ENCODE measurements around the gene SH3GL3. TPM values are rescaled to one million over a fixed set of nuclear protein-coding genes. Genes with fewer than 3 reads are reported as not detected.

Gene SH3GL3
- total RNA-seq, 1 experiment from 2014 or later = not detected

DNA sequence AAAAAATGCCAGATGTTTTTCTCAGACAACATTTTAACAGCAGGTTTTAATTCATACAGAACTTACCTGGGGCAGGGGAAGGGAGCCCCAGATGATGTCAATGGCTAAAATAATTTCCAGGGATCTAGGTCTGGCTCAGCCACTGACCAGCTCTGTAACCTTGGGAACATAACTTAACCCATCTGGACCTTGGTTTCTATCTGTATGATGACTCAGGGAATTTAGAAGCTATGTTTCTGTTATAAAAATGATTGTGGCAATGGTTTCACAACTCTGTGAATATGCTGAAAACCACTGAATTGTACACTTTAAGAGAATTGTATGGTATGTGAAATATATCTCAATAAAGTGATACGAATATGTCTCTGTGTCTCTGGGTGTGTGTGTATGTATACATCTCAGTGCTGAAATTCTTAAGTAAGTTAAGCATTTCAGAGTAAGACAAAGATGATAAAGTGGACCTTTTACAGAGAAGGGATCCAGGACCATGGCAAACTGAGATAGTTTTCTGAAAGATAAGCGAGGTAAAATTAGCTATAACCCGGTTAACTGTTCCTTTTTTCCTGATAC lies 2.9 kb downstream of the SH3GL3 start:
- in situ Hi-C loops (cut with HindIII; ENCODE audit: low pct_unique_long_range_greater_than_20kb, low sequenced_read_pairs) = no loop called here
- DNase-seq (ENCODE audit: low read depth, low spot score) = no peak

DNA sequence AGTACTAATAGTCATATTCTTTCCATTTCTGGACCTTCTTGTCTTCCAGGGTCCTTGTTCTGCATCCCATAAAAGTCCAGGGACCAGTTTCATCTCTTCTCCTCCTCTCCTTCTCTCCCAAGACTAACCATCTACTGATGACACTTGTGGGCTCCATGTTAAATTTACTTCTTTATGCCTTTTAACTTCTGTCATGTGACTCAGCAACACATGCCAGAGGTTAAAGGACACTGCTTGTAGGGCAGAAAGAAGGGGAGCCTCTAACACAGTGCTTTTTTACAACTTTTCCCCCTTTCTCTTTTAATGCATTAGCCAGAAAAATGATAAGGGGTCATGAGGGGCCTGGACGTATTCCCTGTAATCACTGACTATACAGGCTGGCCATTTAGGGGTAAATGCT lies 10.0 kb downstream of the SH3GL3 start:
- no peak for DNase-seq (ENCODE audit: low read depth, low spot score)
- in situ Hi-C loops (cut with HindIII; ENCODE audit: low pct_unique_long_range_greater_than_20kb, low sequenced_read_pairs) = no loop called here

DNA sequence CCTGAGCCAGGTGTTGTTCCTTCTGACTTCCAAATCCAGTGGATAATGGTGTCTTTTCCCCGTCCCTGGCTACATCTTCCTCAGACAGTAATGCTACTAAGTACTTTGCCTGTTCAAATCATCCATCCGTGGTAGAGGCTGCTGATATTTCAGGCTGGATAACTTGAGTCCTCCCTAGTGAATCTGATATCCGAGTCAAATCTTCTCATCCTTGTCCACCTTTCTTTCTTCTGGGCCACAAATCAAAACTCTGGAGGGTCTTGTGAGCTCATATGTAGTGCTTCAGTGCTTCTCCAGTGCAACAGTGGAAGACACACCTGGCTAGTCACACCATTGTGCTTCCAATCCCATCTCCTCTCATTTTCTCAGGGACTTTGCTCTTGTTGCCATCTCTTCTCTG lies 11.2 kb downstream of the SH3GL3 start:
- DNase-seq (ENCODE audit: low read depth, low spot score) = no peak
- in situ Hi-C loops (cut with HindIII; ENCODE audit: low pct_unique_long_range_greater_than_20kb, low sequenced_read_pairs) = no loop called here

DNA sequence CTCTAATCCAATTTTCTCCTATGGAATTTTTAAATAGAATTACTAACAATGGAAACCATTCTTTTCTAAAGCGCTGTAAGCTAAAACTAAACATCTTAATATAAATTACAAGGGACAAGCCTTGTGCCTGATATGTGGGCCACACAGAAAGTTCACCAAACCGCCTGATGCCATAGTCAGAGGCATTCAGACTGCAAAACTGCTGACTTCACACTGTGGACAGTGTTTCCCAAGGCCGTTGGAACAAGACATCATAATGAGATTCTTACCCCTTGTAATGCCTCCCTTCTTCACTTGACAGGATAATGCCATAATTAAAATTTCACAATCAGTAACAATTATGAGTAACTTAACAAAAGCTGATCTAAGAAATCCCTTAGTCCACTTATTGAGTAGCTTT lies 14.9 kb downstream of the SH3GL3 start:
- in situ Hi-C loops (cut with HindIII; ENCODE audit: low pct_unique_long_range_greater_than_20kb, low sequenced_read_pairs) = no loop called here
- no peak for DNase-seq (ENCODE audit: low read depth, low spot score)

DNA sequence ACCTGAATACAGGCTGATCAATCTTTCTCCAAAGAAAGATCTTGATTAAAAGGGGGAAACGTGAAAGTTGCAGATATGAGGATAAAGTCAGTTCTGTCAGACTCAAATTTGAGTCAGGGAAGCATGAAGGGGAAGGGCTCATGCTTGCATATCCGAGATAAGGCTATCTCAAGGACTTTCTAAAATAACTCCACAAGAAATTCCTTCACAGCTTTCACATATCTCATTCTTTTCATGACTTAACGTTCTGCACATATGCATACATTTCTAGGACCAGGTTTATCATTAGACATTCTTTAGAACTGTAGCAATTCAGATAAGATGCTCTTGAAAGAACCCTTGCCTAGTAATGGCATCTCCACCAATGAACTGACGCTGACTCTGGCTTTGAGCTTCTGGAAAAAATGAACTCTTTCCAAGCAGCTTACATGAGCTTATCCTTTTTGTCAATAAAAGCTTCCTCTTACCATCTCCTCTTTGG lies 15.9 kb downstream of the SH3GL3 start:
- no peak for DNase-seq (ENCODE audit: low read depth, low spot score)
- in situ Hi-C loops (cut with HindIII; ENCODE audit: low pct_unique_long_range_greater_than_20kb, low sequenced_read_pairs) = no loop called here

DNA sequence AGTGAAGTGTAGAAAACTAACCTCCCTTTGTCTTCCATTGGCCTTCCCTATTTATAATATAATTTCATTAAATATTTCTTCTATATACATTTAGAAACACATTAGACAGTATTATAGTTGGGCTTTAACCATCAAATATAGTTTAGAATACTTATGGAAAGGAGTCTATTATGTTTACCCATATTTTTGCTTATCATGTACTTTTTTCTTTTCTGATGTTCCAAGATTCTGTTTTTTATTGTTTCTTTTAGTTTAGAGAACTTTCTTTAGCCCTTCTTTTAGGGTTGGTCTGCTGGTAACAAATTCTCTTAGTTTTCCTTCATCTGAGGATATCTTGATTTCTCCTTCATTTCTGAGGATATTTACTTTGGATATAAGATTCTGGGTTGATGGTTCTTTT lies 23.7 kb downstream of the SH3GL3 start:
- no peak for DNase-seq (ENCODE audit: low read depth, low spot score)
- in situ Hi-C loops (cut with HindIII; ENCODE audit: low pct_unique_long_range_greater_than_20kb, low sequenced_read_pairs) = no loop called here

DNA sequence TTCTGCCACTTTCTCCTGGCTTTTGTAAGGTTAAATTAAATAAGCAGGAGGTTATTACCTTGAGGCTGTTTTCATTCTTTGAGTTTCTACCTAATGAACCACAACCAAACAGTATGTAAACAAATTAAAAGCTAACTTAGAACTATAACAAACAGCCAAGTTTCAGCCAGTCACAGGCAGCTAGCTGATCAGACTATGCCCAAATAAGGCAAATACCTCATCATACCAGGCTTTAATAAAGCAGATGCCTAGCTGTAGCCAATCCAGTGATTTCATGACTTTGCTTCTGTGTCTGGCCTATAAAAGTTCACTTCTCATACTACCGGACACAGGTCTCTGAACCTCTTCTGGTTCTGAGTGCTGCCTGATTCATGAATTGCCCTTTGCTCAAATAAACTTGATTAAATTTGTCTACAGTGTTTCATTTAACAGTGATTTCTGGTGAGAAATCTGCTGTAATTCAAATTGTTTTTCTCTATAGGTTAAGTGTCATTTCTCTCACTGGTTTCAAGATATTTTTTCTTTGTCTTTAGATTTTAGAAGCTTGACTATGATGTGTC lies 24.2 kb downstream of the SH3GL3 start:
- in situ Hi-C loops (cut with HindIII; ENCODE audit: low pct_unique_long_range_greater_than_20kb, low sequenced_read_pairs) = no loop called here
- no peak for DNase-seq (ENCODE audit: low read depth, low spot score)

DNA sequence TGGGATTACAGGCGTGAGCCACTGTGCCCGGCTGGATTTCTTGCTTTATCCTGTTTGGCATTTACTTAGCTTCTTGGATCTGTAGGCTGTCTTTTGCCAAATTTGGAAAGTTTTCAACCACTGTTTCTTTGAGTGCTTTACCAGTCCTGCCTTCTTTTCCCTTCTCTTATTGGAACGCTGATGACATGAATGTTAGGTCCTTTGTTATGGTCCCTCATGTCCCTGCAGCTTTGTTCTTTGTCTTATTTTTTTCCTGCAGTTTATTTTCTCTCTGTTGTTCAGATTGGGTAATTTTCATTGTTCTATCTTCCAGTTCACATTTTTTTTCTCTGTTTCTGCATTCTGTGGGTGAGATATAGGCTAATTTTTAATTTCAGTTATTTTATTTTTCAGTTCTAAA lies 25.0 kb downstream of the SH3GL3 start:
- DNase-seq (ENCODE audit: low read depth, low spot score) = no peak

DNA sequence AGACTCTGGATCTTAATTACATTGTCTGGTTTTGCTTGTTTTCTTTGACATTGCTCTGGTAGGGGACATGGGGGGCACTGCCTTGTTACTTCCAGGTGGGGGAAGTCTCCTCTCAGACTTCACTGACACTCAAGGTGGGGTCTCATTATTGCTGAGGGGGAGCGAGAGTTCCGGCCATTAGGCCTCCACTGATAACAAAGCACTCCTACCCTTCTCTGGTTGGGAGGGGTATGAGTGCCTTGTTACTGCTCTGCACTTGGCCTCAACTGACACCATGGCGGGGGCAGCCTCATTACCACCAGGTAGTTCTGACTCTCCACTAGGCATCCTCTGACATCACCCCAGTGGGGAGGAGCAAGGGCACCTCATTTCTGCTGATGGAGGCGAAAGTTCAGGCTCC lies 25.7 kb downstream of the SH3GL3 start:
- no peak for DNase-seq (ENCODE audit: low read depth, low spot score)
- in situ Hi-C loops (cut with HindIII; ENCODE audit: low pct_unique_long_range_greater_than_20kb, low sequenced_read_pairs) = no loop called here

More for the DNA sequence above, 25.0 kb downstream of the SH3GL3 start:
- in situ Hi-C loops (cut with HindIII; ENCODE audit: low pct_unique_long_range_greater_than_20kb, low sequenced_read_pairs) = no loop called here

DNA sequence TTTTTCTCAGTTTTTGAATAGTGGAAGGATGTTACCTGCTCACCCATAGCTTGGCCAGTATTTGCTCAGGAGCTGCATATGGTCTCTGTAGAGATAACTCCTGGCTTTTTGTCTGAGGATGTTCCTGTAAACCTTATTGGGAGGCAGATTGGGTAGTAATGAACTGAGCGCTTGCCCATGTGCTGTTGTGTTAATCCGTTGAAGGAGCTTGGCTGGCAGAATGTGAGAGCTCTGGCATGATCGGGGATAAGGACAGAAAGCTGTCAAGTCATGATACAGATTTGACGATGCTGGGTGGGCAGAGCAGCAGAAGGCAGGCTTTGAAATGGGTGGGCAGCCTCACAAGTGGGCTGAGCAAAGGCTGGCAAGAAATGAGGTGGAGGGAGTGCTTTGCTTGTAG lies 27.4 kb downstream of the SH3GL3 start:
- in situ Hi-C loops (cut with HindIII; ENCODE audit: low pct_unique_long_range_greater_than_20kb, low sequenced_read_pairs) = no loop called here

DNA sequence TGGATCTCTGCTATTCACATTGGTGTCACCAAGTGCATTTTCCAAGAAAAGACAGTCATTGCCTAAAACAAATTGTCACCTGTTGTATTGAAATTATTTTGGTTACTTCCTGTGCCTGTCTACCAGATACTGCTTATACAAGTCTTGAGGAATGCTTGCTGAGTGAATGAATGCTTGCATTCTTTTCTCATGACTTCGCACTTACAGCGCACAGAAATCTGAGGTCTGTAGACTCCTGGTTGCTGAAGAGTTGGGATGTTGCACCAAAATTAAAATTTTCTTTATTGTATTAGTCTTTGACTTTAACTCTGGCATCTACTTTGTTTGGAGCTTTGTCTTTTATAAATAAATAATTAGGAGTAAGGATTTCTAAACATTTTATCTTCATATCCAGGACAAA lies 28.4 kb downstream of the SH3GL3 start:
- in situ Hi-C loops (cut with HindIII; ENCODE audit: low pct_unique_long_range_greater_than_20kb, low sequenced_read_pairs) = no loop called here
- DNase-seq (ENCODE audit: low read depth, low spot score) = no peak

More for the DNA sequence above, 27.4 kb downstream of the SH3GL3 start:
- DNase-seq (ENCODE audit: low read depth, low spot score) = no peak

DNA sequence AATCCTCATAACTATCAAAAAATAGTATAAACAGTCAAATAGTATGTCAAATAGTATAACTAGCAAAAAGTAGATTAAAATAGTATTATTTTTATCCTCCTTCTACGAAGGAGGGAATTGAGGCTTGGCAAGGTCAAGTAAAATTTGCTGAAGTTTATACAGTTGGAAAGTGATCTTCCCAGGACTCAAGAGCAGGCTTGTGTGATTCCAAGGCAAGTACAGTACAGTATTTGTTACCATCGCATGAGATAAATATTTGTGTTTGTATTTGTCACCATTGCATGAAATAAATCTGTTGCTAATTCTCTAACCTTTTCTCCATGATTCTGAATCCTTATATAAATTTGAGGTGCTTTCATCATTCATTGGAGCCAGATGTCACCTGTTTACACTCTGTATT lies 28.9 kb downstream of the SH3GL3 start:
- in situ Hi-C loops (cut with HindIII; ENCODE audit: low pct_unique_long_range_greater_than_20kb, low sequenced_read_pairs) = no loop called here
- no peak for DNase-seq (ENCODE audit: low read depth, low spot score)

DNA sequence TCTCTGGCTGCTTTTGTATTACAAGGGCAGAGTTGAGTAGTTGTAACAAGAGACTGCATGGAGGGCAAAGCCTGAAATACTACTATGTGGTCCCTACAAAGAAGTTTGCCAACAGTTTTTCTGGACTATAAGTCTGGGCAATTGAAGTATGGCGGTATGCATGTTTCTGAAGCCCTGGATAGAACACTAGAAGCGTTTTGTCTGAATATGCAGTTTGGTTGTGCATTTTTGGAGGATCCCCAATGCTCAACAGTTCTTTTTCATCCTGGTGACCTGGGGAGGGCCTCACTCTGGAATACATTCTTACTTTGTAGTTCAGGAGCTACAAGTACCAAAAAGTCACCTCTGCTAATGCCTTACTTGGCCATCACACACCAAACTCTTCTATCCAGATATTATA lies 29.6 kb downstream of the SH3GL3 start:
- in situ Hi-C loops (cut with HindIII; ENCODE audit: low pct_unique_long_range_greater_than_20kb, low sequenced_read_pairs) = no loop called here
- no peak for DNase-seq (ENCODE audit: low read depth, low spot score)

DNA sequence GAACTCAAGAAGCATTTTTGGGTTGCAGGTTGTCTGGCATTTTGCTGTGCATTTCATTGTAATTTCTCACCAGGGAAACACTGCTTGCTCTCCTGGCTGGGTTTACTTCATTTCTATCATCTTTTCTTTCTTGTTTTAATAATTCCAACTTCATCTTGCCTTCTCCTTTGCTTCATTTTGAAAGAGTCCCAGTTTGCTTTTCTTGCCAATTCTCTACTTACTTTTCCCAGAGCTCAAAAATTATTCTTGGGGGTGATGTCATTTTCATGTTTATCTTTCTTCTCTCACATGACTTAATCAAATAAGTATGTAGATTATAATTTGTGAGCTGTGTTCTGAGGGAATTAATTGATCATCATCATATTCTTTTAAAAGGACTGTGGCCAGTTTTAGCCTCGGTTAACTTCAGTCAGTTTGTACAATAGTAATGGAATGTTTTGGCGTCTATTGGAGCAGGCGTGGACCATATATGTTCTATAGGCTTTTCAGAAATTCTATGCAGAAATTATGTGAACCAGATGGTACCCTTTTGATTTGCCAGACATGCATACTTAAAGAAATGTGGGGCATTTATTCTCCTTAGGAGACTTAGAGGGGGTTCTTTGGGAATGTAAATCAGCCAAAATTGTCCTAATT lies 30.1 kb downstream of the SH3GL3 start:
- DNase-seq (ENCODE audit: low read depth, low spot score) = no peak
- in situ Hi-C loops (cut with HindIII; ENCODE audit: low pct_unique_long_range_greater_than_20kb, low sequenced_read_pairs) = no loop called here

DNA sequence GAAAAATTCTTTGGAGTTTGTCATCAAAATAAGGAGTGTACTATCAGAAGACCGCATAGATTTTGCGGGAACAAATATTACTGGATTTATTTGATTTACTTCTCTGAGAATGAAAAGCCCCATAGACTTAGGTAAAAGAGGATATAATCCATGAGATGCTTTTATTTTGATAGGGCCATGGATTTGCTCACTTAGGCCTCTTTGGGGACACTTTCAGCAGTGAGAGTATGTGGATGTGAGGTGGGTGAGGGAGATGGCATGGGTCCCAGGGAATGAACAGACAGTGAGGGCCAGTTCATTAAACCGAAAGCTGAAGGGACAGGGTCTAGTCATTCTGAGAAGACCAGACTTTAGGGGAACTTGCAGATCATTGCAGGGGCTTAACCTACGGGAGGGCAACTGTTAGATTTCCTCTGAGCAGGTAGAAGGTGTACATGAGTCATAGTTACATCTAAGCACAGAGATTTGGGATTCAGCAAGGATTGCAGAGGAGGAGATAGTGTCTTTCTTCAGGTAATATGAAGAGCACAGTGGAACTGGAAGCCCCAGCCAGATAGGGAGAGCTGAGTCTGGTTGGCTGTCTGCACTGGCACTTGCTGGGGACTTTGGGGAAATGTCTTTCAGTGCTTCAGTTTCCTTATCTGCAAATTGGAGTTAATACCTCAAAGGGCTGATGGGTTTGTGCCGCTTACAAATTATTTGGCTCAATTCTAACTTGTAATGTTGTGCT lies 30.8 kb downstream of the SH3GL3 start:
- in situ Hi-C loops (cut with HindIII; ENCODE audit: low pct_unique_long_range_greater_than_20kb, low sequenced_read_pairs) = no loop called here
- DNase-seq (ENCODE audit: low read depth, low spot score) = no peak

DNA sequence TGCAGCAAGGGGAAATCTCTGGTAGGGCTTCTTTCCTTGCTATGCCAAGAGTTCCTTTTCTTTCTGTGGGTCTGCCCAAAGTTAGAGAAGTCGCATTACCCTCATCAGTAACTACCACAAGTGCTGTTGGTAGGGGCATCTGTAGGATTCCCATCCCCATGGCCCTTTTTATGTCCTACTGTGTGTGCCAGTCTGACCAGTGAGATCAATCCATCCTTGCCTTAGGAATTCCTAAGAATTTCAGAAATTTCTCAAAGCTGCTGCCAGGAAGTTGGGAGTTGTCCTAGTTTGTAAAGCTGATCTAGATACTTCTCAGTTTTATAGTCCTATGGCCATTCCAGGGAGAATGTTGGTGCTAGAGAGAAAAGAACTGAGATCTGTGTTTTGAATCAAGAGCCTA lies 36.5 kb downstream of the SH3GL3 start:
- no peak for DNase-seq (ENCODE audit: low read depth, low spot score)
- in situ Hi-C loops (cut with HindIII; ENCODE audit: low pct_unique_long_range_greater_than_20kb, low sequenced_read_pairs) = no loop called here

DNA sequence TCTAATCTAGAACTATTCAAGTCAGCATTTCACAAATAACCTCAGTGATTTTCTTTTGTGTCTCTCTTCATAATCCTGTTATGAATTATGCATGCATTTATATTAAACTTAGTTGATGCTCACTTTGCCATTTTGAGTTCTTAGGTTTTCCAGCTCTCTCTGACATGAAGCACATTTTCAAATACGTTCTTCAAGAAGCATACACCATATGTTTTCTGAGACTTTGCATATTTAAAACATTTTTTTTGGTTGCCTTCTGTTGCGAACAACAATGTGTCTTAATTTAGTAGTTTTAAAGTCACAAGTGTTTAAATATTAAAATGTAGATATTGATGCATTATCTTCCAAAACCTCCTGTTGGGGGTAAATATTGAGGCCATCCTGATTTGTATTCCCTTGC lies 37.5 kb downstream of the SH3GL3 start:
- in situ Hi-C loops (cut with HindIII; ENCODE audit: low pct_unique_long_range_greater_than_20kb, low sequenced_read_pairs) = no loop called here
- DNase-seq (ENCODE audit: low read depth, low spot score) = no peak

DNA sequence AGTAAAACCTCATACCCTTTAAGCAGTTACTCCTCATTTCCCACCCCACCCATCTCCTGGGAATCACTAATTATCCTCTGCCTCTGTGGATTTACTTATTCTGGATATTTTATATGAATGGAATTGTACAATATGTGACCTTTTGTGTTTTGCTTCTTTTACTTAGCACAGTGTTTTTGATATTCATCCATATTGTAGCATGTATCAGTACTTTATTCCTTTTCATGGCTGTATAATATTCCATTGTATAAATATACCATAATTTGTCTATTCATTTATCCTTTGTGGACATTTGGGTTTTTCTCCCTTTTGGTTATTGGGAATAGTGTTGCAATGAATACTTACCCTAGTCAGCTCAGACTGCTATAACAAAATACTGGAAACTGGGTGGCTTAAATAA lies 39.2 kb downstream of the SH3GL3 start:
- DNase-seq (ENCODE audit: low read depth, low spot score) = no peak
- in situ Hi-C loops (cut with HindIII; ENCODE audit: low pct_unique_long_range_greater_than_20kb, low sequenced_read_pairs) = no loop called here

DNA sequence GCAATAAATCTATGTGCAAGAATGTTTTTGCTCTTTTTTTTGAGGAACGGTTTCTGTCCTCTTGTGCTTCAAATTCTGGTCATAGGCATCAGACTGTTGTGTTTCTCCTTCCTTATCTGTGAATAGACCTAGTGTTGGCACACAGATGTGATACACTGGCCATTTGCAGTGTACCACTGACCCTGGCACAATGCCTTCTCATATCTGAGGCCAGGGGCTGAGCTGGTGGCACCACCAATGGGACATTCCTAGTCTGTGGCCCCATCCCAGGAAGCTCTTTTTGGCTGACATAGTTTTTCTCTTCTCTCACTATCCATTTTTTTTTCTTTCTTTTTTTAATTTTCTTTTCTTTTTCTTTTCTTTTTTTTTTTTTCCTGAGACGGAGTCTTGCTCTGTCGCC lies 40.4 kb downstream of the SH3GL3 start:
- no peak for DNase-seq (ENCODE audit: low read depth, low spot score)

More for the DNA sequence above, 40.4 kb downstream of the SH3GL3 start:
- in situ Hi-C loops (cut with HindIII; ENCODE audit: low pct_unique_long_range_greater_than_20kb, low sequenced_read_pairs) = no loop called here
